PFSK-1 (cell line): ENCODE results near the gene NUP107.

ENCODE experiments used
- FOXP2 ChIP-seq: optimal IDR thresholded peaks from 2 replicates; pipeline ENCODE3; 2011; ENCODE audit warnings: borderline replicate concordance, control low read depth, inconsistent platforms; ENCODE audit not compliant: insufficient read depth; ENCODE audit errors: extremely low read length, extremely low read depth
- POLR2AphosphoS5 ChIP-seq: IDR thresholded peaks from 2 replicates; pipeline ENCODE4 v1.6.1; 2012; ENCODE audit warnings: low read depth, mild to moderate bottlenecking, control low read depth, low read length, moderate library complexity
- REST ChIP-seq, 2 experiments: IDR thresholded peaks; 2 replicates each; pipeline versions ENCODE4 v1.6.1 to v1.8.0; 2011 to 2012; ENCODE audit warnings: low read depth in 2 of 2, low read length in 2 of 2, control low read depth in 1 of 2, inconsistent platforms in 1 of 2, mild to moderate bottlenecking in 1 of 2, moderate library complexity in 1 of 2; ENCODE audit not compliant: insufficient read depth in 1 of 2
- SIN3A ChIP-seq: IDR thresholded peaks from 2 replicates; pipeline ENCODE4 v1.6.1; 2012; ENCODE audit warnings: mild to moderate bottlenecking, low read length, moderate library complexity, borderline replicate concordance; ENCODE audit not compliant: insufficient read depth
- TAF1 ChIP-seq: IDR thresholded peaks from 2 replicates; pipeline ENCODE4 v1.6.1; 2012; ENCODE audit warnings: low read length, control low read depth, borderline replicate concordance; ENCODE audit not compliant: insufficient read depth

NUP107 gene

GRCh38 chr12:68791897-68792481, 105.2 kb downstream of the NUP107 start:
- TF ChIP-seq TAF1 (no peak), POLR2AphosphoS5 (no peak), REST (IDR thresholded peaks at IDR 0.05; ENCODE audit: insufficient read depth in 1 of 2, low read depth in 2 of 2, low read length in 2 of 2) (no peak), SIN3A (no peak), FOXP2 (no peak)

- TF ChIP-seq SIN3A (no peak), REST (IDR thresholded peaks at IDR 0.05; ENCODE audit: insufficient read depth in 1 of 2, low read depth in 2 of 2, low read length in 2 of 2) (no peak), POLR2AphosphoS5 (no peak), FOXP2 (no peak), TAF1 (no peak)
Observed at GRCh38 chr12:68792952-68793351, 106.2 kb downstream of the NUP107 start.

GRCh38 chr12:68793436-68793835, 106.7 kb downstream of the NUP107 start:
- TF ChIP-seq REST (IDR thresholded peaks at IDR 0.05; ENCODE audit: insufficient read depth in 1 of 2, low read depth in 2 of 2, low read length in 2 of 2) (no peak), POLR2AphosphoS5 (no peak)

- TF ChIP-seq POLR2AphosphoS5, result no peak
- TF ChIP-seq SIN3A, result no peak
- no peak for TF ChIP-seq REST (IDR thresholded peaks at IDR 0.05; ENCODE audit: insufficient read depth in 1 of 2, low read depth in 2 of 2, low read length in 2 of 2)
- TF ChIP-seq TAF1, result no peak
- no peak for TF ChIP-seq FOXP2
Observed at GRCh38 chr12:68793975-68794652, 107.3 kb downstream of the NUP107 start.
